Coronary artery (tissue), 2 donors: ENCODE measurements around the gene CCDC187.

Experiments used
- DNase-seq: peaks from one replicate; pipeline ENCODE4 v3.0.0-alpha.2; 2017; ENCODE audit warnings: low spot score
- H3K27ac ChIP-seq, 2 donors: fragments of 200-600 bp; sonication (generic); one replicate each; pipeline ENCODE4 v1.5.1; 2016 to 2019
- H3K4me3 ChIP-seq: fragments of 200-600 bp; sonication (generic); 2 replicates; pipeline ENCODE4 v1.5.1; 2016; ENCODE audit warnings: mild to moderate bottlenecking, moderate library complexity
- CTCF ChIP-seq: fragments of 200-600 bp; sonication (generic); IDR thresholded peaks from one replicate; pipeline ENCODE4 v1.5.1; 2019; ENCODE audit warnings: antibody characterized with exemption

CCDC187 gene

GRCh38 chr9:136255166-136255538 lies 48.7 kb downstream of the CCDC187 start:
- H3K4me3 ChIP-seq, result no peak overlapping the region
- TF ChIP-seq CTCF, result no peak
- no peak for DNase-seq
- H3K27ac ChIP-seq, result no peak overlapping the region

GRCh38 chr9:136254381-136255165 lies 49.3 kb downstream of the CCDC187 start:
- no peak for DNase-seq
- no peak overlapping the region for H3K4me3 ChIP-seq
- H3K27ac ChIP-seq, result no peak overlapping the region
- TF ChIP-seq CTCF, result no peak

GRCh38 chr9:136253246-136254130 lies 50.4 kb downstream of the CCDC187 start:
- DNase-seq, result no peak
- no peak for TF ChIP-seq CTCF
- no peak overlapping the region for H3K4me3 ChIP-seq
- H3K27ac ChIP-seq, result no peak overlapping the region

GRCh38 chr9:136252846-136253245 lies 51.0 kb downstream of the CCDC187 start:
- no peak overlapping the region for H3K27ac ChIP-seq
- no peak for TF ChIP-seq CTCF
- no peak for DNase-seq
- no peak overlapping the region for H3K4me3 ChIP-seq

- no peak for DNase-seq
These were observed 51.6 kb downstream of the CCDC187 start for GRCh38 chr9:136252281-136252680.

More at GRCh38 chr9:136252281-136252680, 51.6 kb downstream of the CCDC187 start:
- no peak overlapping the region for H3K27ac ChIP-seq
- no peak overlapping the region for H3K4me3 ChIP-seq
- no peak for TF ChIP-seq CTCF
